ENCODE results near the gene SH3TC1.

GRCh38 chr4:8200302-8200975, 1.3 kb downstream of the SH3TC1 start:
- TF ChIP-seq CTCF (optimal IDR thresholded peaks at IDR 0.05 in 1 of 3, IDR thresholded peaks at IDR 0.05 in 1 of 3, conservative IDR thresholded peaks at IDR 0.05 in 1 of 3; ENCODE audit: extremely low read depth in 1 of 3, insufficient read depth in 2 of 3, low read length in 3 of 3): no peak
- TF ChIP-seq EZH2 (IDR thresholded peaks at IDR 0.05; ENCODE audit: low read length): no peak

Measured in keratinocyte (primary cell).